ENCODE results near the gene PPP1R12B. TPM values are rescaled to one million over a fixed set of nuclear protein-coding genes. Genes with fewer than 3 reads are reported as not detected.

PPP1R12B gene
- total and polyA plus RNA-seq, 2 experiments from 2014 or later: 13.2 to 13.8 TPM

DNA sequence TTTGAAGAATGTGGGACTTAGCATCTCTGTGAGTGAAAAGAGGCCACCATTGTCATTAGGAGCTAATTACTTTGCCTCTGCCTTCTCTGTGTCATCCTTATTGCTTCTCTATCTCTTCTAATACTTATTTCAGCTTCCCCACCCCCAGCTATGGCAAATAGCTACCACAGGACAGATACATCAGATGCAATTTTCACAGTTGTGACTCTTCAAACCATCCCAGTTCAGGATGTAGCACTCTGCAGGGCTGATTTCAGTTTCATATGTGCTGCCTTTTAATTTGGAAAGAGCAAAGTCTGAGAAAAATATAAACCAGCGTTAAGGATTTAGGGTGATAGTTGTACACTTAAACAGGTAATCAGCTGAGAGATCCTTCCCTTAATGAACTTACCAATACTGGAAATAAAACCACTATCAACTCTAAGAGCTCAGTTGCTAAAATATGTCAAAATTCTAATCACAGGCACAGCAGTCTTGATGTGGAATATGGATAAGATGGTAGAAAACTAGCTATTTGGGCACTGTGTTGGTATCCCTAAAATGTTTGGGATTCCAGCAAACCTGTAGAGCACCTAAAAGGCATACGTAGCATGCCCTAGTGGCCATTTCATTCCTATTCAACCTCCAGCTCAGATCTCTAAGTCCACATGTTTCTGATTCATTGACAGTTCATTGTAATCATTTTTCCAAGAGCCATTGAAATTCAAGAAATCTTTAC lies 213.4 kb downstream of the PPP1R12B start:
- Histone ChIP-seq H3K4me2 (peak overlapping the region; percentile 15; the same call in 1 of the 2 replicates), H3K9me2 (ENCODE audit: insufficient read depth) (no peaks in the 10 kb centered on the region), H3K79me2 (replicated peaks; ENCODE audit: insufficient read depth) (no peaks in the 10 kb centered on the region), H3K4me1 (ENCODE audit: insufficient read depth) (peaks cover 32% of the 10 kb centered on the region), H4K20me1 (replicated peaks; ENCODE audit: insufficient read depth) (no peaks in the 10 kb centered on the region), H3K36me3 (ENCODE audit: insufficient read depth) (no peaks in the 10 kb centered on the region), H3F3A (replicated peaks; ENCODE audit: low read depth) (no peaks in the 10 kb centered on the region), H3K4me3 (no peak overlapping the region), H2AFZ (no peak overlapping the region), H3K27me3 (ENCODE audit: insufficient read depth) (no peaks in the 10 kb centered on the region), H3K27ac (ENCODE audit: low read depth) (peak overlapping the region; percentile 34; the same call in 1 of the 2 replicates)
- peak; percentile 89 for ATAC-seq
- Mint-ChIP-seq H3K9me3 (no peaks in the 10 kb centered on the region), H3K36me3 (ENCODE audit: low read depth) (no peaks in the 10 kb centered on the region), H3K4me1 (peaks cover 51% of the 10 kb centered on the region), H3K27me3 (ENCODE audit: insufficient read depth, low read depth, poor library complexity) (peaks cover 2% of the 10 kb centered on the region), H3K27ac (no peak overlapping the region; the same call in 1 of the 2 replicates), H3K4me3 (no peak overlapping the region)
- DNase-seq (ENCODE audit: low spot score): peak; percentile 75
- TF ChIP-seq EZH2phosphoT487 (IDR thresholded peaks at IDR 0.05; ENCODE audit: unreplicated experiment): no peak
- TF ChIP-seq, protein P1, sequence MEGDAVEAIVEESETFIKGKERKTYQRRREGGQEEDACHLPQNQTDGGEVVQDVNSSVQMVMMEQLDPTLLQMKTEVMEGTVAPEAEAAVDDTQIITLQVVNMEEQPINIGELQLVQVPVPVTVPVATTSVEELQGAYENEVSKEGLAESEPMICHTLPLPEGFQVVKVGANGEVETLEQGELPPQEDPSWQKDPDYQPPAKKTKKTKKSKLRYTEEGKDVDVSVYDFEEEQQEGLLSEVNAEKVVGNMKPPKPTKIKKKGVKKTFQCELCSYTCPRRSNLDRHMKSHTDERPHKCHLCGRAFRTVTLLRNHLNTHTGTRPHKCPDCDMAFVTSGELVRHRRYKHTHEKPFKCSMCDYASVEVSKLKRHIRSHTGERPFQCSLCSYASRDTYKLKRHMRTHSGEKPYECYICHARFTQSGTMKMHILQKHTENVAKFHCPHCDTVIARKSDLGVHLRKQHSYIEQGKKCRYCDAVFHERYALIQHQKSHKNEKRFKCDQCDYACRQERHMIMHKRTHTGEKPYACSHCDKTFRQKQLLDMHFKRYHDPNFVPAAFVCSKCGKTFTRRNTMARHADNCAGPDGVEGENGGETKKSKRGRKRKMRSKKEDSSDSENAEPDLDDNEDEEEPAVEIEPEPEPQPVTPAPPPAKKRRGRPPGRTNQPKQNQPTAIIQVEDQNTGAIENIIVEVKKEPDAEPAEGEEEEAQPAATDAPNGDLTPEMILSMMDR (conservative IDR thresholded peaks at IDR 0.05; ENCODE audit: low read depth in 2 of 2): peak; percentile 48 to 59

DNA sequence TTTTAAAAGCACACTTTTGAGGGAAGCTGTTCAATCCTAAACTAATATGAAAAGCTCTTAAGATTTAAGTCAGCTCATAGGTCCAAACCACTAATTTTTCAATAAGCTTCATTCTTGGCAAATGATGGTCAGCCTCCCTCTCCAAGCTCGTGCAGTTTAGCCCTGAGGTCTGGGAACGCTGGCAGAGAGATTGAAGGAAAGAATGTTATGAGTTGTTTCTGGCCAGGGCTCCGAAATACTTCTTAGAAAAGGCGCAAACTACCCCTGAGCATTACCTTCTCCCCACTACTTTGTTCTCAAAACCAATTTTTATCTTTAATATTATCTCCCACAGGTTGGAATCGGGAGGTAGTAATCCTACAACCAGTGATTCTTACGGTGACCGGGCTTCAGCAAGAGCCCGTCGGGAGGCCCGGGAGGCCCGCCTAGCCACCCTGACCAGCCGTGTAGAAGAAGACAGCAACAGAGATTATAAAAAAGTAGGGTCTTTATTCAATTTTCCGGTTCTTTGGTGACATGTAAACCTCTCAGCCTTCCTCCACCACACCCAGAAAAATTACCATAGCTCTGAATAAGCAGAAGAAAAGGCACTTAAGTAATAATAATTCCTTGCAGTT lies 214.1 kb downstream of the PPP1R12B start:
- H3K4me1 Mint-ChIP-seq: peaks cover 57% of the 10 kb centered on the region
- H3K4me3 Mint-ChIP-seq: no peak overlapping the region
- no peaks in the 10 kb centered on the region for H3K27me3 ChIP-seq (ENCODE audit: insufficient read depth)
- H3K27ac ChIP-seq (ENCODE audit: low read depth): peak overlapping the region; percentile 6; the same call in 1 of the 2 replicates
- H3K9me3 Mint-ChIP-seq: no peaks in the 10 kb centered on the region
- DNase-seq (ENCODE audit: low spot score) (no peak), ATAC-seq (no peak)
- H3K27ac Mint-ChIP-seq: no peak overlapping the region
- no peak overlapping the region for H2AFZ ChIP-seq
- no peaks in the 10 kb centered on the region for H3F3A ChIP-seq (replicated peaks; ENCODE audit: low read depth)
- no peaks in the 10 kb centered on the region for H3K79me2 ChIP-seq (replicated peaks; ENCODE audit: insufficient read depth)
- H4K20me1 ChIP-seq (replicated peaks; ENCODE audit: insufficient read depth): no peaks in the 10 kb centered on the region
- H3K4me2 ChIP-seq: no peak overlapping the region
- peaks cover 38% of the 10 kb centered on the region for H3K4me1 ChIP-seq (ENCODE audit: insufficient read depth)
- no peak overlapping the region for H3K4me3 ChIP-seq
- H3K27me3 Mint-ChIP-seq (ENCODE audit: insufficient read depth, low read depth, poor library complexity): peaks cover 2% of the 10 kb centered on the region
- H3K36me3 Mint-ChIP-seq (ENCODE audit: low read depth): no peaks in the 10 kb centered on the region
- H3K9me2 ChIP-seq (ENCODE audit: insufficient read depth): no peaks in the 10 kb centered on the region
- H3K36me3 ChIP-seq (ENCODE audit: insufficient read depth): no peaks in the 10 kb centered on the region
- TF ChIP-seq ZNF114 (CRISPR knock-in tag; IDR thresholded peaks at IDR 0.05): no peak
- no peak for TF ChIP-seq JUNB (IDR thresholded peaks at IDR 0.05; ENCODE audit: unreplicated experiment)
- TF ChIP-seq, protein P2, sequence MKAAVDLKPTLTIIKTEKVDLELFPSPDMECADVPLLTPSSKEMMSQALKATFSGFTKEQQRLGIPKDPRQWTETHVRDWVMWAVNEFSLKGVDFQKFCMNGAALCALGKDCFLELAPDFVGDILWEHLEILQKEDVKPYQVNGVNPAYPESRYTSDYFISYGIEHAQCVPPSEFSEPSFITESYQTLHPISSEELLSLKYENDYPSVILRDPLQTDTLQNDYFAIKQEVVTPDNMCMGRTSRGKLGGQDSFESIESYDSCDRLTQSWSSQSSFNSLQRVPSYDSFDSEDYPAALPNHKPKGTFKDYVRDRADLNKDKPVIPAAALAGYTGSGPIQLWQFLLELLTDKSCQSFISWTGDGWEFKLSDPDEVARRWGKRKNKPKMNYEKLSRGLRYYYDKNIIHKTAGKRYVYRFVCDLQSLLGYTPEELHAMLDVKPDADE (IDR thresholded peaks at IDR 0.05): no peak
- TF ChIP-seq, protein P3, sequence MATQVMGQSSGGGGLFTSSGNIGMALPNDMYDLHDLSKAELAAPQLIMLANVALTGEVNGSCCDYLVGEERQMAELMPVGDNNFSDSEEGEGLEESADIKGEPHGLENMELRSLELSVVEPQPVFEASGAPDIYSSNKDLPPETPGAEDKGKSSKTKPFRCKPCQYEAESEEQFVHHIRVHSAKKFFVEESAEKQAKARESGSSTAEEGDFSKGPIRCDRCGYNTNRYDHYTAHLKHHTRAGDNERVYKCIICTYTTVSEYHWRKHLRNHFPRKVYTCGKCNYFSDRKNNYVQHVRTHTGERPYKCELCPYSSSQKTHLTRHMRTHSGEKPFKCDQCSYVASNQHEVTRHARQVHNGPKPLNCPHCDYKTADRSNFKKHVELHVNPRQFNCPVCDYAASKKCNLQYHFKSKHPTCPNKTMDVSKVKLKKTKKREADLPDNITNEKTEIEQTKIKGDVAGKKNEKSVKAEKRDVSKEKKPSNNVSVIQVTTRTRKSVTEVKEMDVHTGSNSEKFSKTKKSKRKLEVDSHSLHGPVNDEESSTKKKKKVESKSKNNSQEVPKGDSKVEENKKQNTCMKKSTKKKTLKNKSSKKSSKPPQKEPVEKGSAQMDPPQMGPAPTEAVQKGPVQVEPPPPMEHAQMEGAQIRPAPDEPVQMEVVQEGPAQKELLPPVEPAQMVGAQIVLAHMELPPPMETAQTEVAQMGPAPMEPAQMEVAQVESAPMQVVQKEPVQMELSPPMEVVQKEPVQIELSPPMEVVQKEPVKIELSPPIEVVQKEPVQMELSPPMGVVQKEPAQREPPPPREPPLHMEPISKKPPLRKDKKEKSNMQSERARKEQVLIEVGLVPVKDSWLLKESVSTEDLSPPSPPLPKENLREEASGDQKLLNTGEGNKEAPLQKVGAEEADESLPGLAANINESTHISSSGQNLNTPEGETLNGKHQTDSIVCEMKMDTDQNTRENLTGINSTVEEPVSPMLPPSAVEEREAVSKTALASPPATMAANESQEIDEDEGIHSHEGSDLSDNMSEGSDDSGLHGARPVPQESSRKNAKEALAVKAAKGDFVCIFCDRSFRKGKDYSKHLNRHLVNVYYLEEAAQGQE (IDR thresholded peaks at IDR 0.05; ENCODE audit: unreplicated experiment): no peak
- no peak for TF ChIP-seq ZNF331 (CRISPR knock-in tag; IDR thresholded peaks at IDR 0.05; ENCODE audit: low read depth)
